ENCODE results near the gene MSMO1. TPM values are rescaled to one million over a fixed set of nuclear protein-coding genes. Genes with fewer than 3 reads are reported as not detected.

MSMO1 gene
- total and polyA plus RNA-seq, 12 donors: 3.7 to 15.1 (median 9.0) TPM

DNA sequence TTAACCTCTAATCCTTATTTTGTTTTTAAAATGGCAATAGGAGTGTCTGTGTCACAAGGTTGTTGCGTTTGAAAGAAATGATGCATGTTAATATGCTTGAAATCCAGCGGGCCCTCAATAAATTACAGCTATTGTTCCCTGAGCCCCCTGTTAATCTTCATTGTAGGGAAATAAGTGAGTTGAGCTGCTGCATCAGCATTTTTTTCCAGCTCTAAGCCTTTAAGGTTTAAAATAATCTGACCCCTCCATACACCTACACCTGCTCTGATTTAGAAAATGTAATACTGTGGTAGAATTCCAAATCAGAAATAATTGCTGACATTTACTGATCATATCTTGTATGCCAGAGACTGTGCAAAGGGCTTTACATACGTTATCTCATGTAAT, 2.6 kb upstream of the MSMO1 start:
- no peak overlapping the region for H3K4me3 ChIP-seq
- 96 to 98% methylated on average over 3 of the region's 3 CpGs for WGBS, 2 donors
- H3K4me1 ChIP-seq: peaks cover 2 to 41% (median 18%) of the 10 kb centered on the region in 9 donors
- H3K27ac ChIP-seq: no peak overlapping the region
- intact Hi-C loops (cut with DNase I): loop anchor here in 9 of 10 donors (5.0 to 10.0 kb wide), 2 partner anchors 118 to 120 kb away; partner anchors contain the start of gene KLHL2 (in 9 of the 9)
- peaks cover 0 to 20% (median 0%) of the 10 kb centered on the region in 9 donors for H3K36me3 ChIP-seq
- TF ChIP-seq, protein P1, sequence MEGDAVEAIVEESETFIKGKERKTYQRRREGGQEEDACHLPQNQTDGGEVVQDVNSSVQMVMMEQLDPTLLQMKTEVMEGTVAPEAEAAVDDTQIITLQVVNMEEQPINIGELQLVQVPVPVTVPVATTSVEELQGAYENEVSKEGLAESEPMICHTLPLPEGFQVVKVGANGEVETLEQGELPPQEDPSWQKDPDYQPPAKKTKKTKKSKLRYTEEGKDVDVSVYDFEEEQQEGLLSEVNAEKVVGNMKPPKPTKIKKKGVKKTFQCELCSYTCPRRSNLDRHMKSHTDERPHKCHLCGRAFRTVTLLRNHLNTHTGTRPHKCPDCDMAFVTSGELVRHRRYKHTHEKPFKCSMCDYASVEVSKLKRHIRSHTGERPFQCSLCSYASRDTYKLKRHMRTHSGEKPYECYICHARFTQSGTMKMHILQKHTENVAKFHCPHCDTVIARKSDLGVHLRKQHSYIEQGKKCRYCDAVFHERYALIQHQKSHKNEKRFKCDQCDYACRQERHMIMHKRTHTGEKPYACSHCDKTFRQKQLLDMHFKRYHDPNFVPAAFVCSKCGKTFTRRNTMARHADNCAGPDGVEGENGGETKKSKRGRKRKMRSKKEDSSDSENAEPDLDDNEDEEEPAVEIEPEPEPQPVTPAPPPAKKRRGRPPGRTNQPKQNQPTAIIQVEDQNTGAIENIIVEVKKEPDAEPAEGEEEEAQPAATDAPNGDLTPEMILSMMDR (IDR thresholded peaks at IDR 0.05): no peak
- DNase-seq (no peak), ATAC-seq (no peak)
- no peaks in the 10 kb centered on the region for H3K27me3 ChIP-seq
- no peaks in the 10 kb centered on the region for H3K9me3 ChIP-seq

DNA sequence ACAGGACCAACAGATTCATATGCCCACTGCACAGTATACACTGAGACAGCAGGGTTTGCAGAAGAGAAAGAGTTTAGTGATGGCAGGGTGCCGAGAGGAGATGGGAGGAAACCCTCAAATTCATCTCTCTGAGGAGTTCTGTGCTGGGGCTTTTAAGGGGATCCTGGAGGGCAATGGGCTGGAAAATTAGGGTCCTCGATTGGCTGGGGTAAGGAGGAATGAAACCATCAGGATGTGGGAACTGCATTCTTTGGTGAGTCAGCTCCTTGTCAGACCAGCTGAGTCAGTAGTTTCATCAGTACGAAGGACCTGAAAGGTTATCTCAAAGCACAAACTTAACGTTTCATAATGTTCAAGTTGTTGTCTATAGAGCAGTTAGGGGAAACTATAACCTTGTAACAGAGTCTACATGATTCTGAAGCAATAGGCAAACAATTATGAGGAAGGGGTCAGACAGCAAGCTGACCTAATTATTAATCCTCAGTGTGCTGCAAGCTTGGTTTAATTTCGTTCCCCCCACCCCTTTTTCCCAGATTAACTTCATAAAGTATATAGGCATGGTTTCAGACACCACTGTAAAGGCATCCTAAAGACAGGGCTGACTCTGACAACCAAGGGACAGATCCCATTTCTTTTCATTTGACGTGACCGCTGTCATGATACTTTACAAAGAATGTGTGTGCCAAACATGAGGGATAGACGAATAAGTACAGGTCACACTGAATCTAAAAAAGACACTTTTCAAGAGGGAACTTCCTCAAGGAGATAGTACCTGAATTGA, 1.5 kb upstream of the MSMO1 start:
- WGBS, 2 donors: 58 to 61% methylated on average over 8 of the region's 8 CpGs
- H3K36me3 ChIP-seq: peaks cover 0 to 16% (median 0%) of the 10 kb centered on the region in 9 donors
- ATAC-seq: no peak
- DNase-seq: no peak
- peak overlapping the region in 2 of 10 donors; percentile 82 to 87 for H3K27ac ChIP-seq
- TF ChIP-seq, protein P1 (IDR thresholded peaks at IDR 0.05): no peak
- H3K4me3 ChIP-seq: peak overlapping the region in 7 of 10 donors; percentile 65 to 96 (median 84)
- peaks cover 2 to 41% (median 18%) of the 10 kb centered on the region in 9 donors for H3K4me1 ChIP-seq
- no peaks in the 10 kb centered on the region for H3K27me3 ChIP-seq
- no peaks in the 10 kb centered on the region for H3K9me3 ChIP-seq
- intact Hi-C loops (cut with DNase I): loop anchor here in 9 of 10 donors (2.0 to 10.0 kb wide), 3 partner anchors 119 to 213 kb away; partner anchors contain the start of genes KLHL2 (in 9 of the 9) and TMEM192 (in 1 of the 9)

DNA sequence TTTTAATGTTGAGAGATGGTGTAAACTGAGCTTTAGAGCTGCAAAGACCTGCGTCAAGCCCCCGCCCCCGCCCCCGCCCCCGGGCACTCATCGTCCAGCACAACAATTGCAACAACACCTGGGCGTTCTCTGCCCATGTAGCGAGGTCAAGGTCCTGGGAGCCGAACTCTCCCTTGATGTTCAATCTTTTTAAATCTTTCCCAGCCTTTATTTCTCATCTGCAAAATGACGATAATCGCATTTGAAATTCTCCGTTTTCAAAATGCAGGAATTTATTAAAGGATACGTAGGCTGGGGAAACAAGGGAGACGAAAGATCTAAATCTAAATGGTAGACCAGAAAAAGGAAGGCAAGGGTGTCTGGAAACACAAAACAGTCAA, 648 bp upstream of the MSMO1 start:
- Histone ChIP-seq H3K27me3 (no peaks in the 10 kb centered on the region), H3K36me3 (peaks cover 0 to 8% (median 0%) of the 10 kb centered on the region in 9 donors), H3K27ac (peak overlapping the region; percentile 14 to 87 (median 76)), H3K4me3 (peak overlapping the region; percentile 34 to 96 (median 84)), H3K4me1 (peaks cover 2 to 35% (median 18%) of the 10 kb centered on the region in 9 donors), H3K9me3 (no peaks in the 10 kb centered on the region)
- 1% methylated on average over 14 of the region's 14 CpGs for WGBS, 2 donors
- ATAC-seq (peak in 2 of 8 donors; percentile 32 to 34), DNase-seq (peak in 1 of 2 donors; percentile 23)
- intact Hi-C loops (cut with DNase I): loop anchor here in 9 of 10 donors (2.0 to 10.0 kb wide), 3 partner anchors 120 to 214 kb away; partner anchors contain the start of genes KLHL2 (in 9 of the 9) and TMEM192 (in 1 of the 9)
- TF ChIP-seq, protein P1 (IDR thresholded peaks at IDR 0.05): no peak

DNA sequence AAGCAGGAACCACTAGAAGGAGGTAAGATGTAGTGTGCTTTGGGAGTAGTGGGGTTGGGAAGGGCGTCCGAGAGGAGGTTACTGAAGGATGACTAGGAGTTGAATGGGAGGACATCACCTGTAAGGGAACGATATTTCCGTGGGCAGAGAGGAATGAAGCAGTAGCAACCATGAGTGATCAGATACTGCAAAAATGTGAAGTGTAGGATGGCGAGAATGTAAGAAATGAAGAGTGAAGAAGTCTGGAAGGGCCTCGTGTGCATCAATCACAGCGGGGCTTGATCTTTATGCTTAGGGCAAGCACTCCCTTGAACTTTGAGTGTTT, 594 bp downstream of the MSMO1 start:
- Histone ChIP-seq H3K36me3 (peaks cover 0 to 7% (median 0%) of the 10 kb centered on the region in 9 donors), H3K27me3 (no peaks in the 10 kb centered on the region), H3K27ac (peak overlapping the region in 7 of 10 donors; percentile 42 to 87 (median 79)), H3K9me3 (no peaks in the 10 kb centered on the region), H3K4me1 (peaks cover 2 to 40% (median 18%) of the 10 kb centered on the region in 9 donors), H3K4me3 (peak overlapping the region; percentile 65 to 96 (median 86))
- TF ChIP-seq, protein P1 (IDR thresholded peaks at IDR 0.05): peak in 1 of 9 donors; percentile 0
- intact Hi-C loops (cut with DNase I): loop anchor here in 9 of 10 donors (5.0 to 10.0 kb wide), 2 partner anchors 121 to 123 kb away; partner anchors contain the start of gene KLHL2 (in 9 of the 9)
- DNase-seq (no peak), ATAC-seq (no peak)
- 1 to 2% methylated on average over 7 of the region's 7 CpGs for WGBS, 2 donors
